HG02852 (cell line): ENCODE measurements around the gene MANF.
A peak's percentile ranks its signal among the peaks of the same experiment; 100 is the strongest.
"Not testable (repeated sequence)": the region's sequence is repeated elsewhere in the genome, so short reads cannot be mapped to it uniquely, and the experiment has no call there.

Experiments
- ATAC-seq: cut with Tn5 transposase; IDR thresholded peaks from one replicate; pipeline ENCODE4 v1.9.1; 2021; ENCODE audit warnings: mild to moderate bottlenecking, moderate library complexity; ENCODE audit not compliant: unreplicated experiment

The MANF gene

DNA sequence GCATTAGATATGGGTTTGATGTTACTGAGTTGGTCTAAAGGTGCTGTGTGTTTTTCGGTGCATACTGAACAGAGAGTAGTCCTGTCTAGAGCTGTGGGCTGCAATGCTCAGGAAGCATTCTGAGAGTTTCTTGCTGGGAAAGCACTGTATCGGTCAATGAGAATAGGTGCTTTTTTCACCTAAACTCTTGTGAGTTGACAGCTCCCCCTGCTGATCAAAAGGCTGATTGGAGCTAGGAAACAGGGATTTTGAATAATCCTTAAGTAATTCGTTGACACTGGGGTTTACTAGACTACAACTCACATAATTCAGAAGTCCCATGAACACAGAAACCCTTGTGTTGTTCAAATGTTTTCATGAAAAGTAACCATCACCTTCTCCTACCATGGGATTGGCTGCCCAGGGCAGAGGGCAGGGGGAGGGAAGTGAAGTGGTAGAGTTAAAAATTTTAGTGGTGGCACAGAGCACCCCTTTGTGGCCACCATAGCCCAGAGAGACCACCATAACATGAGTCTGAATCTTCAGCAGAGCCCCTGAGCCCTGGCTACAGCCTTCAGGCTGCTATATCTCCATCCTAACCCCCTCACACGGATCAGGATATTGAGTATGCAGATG, 13.0 kb upstream of the MANF start:
- no peak for ATAC-seq

DNA sequence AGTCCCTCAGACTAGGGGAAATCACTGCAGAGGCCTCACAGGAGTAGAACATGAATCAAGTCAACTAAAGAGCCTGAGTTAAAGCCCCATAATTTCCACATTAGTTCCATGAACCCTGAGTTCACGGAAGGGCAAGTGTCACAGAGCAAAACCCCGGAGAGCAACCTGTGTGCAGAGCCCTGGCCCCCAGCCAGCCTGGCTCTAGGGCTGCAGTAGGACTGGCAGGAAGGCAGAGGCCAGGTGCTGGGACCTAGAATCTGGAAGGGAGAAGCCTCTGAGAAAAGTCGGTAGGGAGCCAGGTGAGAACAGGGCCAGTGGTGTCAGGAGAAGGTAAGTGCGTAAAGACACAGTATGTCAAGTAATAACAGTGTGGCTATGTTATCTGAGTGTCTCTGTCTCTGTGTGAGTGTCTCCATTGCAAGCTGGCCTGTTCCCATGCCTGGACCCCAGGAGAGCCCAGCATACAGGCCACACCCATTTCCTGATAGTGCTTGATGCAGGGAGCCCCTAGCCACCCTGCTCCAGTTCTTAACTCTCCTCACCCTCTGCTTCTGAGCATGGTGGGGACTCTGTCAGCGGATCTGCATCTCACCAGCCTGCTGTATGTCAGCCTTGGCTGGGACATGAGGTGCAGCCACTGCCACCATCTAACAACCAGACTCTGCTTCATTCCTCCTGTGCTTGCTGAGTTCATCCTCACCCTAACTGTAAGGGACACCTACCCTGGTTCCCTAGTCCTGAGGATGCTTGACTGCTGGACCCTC, 11.3 kb upstream of the MANF start:
- ATAC-seq = no peak

DNA sequence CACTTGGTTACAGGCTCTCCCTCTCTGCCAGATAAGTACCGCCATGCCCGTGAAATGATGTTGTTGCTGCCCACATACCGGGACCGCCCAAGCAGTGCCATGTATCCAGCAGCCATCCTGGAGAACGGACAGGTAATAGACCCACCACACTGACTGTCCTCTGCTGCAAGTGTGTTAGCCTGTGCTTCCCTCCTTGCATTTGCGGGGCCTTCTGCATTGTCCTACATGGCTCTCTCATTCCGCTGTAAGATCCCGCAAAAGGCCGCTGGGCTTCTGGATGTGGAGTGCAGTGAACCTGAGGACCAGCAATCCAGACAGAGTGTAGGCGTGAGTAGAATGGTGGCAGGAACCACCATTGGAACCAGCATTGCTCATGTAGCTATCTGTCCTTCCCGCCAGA, 10.6 kb upstream of the MANF start:
- ATAC-seq = no peak

DNA sequence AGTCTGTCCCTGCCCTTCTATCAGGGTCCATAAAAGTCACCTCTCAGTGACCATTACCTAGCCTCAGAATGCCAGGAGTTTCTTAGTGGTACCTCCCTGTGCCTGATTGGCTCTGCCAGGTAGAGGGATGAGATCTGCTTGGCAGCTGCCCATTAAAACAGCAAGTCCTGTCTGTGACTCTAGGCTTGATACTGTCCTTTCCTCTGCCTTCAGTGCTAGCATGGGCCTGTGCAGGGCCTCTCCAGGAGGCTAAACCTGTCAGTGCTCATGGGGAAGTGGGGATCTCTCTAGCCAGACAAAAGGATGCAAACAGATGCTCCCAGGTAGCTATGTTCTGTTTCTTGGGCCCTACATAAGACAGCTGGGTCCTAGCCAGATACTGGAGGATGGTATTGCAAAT, 10.0 kb upstream of the MANF start:
- ATAC-seq = no peak

DNA sequence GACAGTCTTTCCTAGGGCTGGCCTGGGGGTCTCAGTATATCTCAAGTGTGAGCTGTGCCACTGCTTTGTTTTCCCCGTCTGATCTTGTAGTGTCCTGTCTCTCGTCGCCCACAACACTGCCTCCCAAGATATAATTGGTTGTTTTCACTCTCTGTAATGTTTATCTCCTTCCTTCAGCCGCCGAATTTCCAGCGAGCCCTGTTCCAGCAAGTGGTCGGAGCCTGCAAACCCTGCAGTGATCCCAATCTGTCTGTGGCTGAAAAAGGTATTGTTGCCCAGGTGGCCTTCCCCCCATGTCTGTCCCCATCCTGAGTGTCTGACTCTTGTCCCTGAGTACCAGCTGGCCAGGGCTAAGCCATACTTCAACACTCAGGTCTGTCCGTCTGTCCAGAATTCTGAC, 9.5 kb upstream of the MANF start:
- no peak for ATAC-seq

DNA sequence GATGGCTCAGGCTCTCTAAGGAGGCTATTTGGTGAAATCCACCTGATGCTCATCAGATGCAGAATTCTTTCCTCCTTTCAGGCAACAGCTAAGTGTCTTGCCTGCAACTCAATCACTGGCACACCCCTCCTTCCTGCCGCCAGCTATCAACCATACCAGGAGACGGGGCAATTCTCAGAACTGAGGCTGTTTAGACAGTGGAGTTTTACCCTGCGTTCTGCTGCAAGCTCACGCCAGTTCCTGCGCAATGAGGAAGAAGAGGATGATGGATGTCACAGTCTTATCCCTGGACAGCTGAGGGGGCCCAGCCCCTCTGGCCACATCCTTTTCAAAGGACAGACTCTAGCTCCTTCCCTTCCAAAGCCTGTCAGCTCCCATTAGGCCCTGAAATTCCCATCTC, 7.0 kb upstream of the MANF start:
- ATAC-seq = no peak

DNA sequence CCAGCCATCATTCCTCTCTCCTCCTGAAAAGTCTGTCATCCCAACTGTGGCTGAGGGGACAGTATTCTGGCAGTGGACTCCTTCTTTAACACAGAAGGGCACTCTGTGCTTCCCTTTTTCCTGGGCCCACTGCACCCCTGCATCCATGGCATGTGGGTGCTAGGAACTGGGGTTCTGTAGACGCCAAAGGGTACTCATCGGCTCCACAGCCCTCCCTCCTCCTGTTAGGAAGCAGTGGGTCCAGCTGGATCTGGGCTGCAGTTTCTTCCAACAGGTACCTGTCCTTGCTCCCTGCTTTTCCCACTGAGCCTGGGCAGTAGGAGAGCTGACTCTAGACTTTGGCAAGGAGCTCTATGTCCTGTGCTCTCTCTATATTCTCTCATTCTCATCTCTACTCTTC, 6.4 kb upstream of the MANF start:
- ATAC-seq = no peak

DNA sequence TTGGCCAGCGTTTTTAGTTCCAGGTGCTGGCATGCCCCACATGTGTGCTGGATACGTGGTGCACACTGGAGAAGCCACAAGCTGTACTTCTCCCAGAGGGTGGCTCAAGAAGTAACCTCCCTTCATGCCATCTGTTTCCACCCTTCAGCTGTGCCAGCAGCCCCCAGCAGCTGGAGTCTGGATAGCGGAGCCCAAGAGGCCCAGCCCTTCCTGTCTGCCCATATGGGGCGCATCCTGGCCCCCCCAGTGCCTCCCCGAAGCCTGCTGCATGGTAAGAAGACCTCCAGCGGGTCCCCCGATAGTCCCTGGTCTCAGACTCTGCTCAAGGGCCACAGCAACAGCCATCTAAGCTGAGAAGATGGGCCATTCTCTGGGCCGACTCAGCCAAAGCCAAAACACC, 5.8 kb upstream of the MANF start:
- ATAC-seq = no peak

DNA sequence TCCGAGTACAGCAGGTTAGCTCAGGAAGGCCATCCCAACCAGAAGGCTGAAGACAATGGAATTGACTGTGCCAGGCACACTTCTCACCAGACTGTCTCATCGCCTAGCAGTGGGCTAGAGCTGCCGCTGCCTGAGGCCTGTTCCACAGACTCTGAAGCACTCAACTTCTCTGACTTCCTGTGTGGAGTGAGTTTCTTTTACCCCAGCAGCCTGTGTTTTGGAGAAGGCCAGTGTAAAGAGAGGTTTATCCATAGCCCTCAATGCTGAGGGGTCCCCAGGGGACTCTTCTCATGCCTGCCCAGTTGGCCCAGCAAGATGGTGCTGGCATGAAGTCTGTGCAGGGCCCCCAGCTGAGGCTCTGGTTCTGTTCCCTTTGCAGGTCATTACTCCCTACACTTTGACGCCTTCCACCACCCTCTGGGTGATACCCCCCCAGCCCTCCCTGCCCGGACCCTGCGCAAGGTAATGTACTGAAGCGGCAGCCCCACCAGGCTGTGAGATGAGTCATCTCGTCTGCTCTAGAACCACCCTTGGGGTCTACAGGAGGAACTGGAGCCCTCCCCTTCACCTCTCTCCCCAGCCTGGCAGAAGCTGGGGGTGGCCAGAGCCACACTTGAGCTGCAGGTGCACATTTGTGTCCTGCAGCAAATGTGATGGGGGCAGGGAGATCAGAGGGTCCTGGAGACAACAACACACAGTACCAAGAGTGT, 5.2 kb upstream of the MANF start:
- ATAC-seq = no peak

DNA sequence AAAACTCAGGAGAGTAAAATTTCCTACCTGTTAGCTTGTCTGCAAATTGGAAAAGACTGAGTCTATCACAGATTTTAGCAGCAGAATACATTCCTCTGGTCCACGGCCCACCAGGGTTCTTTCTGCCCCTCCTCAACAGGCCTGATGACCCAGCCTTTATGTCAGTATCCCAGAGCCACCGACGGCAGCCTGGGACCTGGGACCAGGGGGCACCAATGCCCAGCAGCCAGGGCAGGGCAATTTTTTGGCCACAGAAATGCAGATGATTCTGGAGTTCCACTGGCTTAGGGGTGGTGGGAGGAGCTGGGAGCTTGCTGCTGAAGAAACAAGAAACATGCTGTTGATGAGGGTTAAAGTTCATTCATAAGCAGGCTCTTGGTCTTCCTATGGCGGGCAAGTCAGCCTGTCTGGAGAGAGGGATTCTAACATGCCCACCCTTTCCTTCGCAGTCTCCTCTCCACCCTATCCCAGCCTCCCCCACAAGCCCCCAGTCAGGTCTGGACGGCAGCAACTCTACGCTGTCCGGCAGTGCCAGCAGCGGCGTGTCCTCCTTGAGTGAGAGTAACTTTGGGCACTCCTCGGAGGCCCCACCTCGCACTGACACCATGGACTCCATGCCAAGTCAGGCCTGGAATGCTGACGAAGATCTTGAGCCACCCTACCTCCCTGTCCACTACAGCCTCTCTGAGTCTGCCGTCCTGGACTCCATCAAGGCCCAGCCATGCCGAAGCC, 4.3 kb upstream of the MANF start:
- ATAC-seq = no peak

DNA sequence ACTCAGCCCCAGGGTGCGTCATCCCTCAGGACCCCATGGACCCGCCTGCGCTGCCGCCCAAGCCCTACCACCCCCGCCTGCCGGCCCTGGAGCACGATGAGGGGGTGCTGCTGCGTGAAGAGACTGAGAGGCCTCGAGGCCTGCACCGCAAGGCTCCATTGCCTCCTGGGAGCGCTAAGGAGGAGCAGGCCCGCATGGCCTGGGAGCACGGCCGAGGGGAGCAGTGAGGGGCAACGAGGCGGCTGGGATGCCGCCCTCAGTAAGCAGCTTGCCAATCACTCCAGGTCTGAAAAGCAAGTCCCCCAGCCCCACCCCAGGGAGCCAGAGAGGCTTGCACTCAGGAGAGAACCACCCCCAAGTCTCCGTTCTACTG, 3.8 kb upstream of the MANF start:
- ATAC-seq = no peak

DNA sequence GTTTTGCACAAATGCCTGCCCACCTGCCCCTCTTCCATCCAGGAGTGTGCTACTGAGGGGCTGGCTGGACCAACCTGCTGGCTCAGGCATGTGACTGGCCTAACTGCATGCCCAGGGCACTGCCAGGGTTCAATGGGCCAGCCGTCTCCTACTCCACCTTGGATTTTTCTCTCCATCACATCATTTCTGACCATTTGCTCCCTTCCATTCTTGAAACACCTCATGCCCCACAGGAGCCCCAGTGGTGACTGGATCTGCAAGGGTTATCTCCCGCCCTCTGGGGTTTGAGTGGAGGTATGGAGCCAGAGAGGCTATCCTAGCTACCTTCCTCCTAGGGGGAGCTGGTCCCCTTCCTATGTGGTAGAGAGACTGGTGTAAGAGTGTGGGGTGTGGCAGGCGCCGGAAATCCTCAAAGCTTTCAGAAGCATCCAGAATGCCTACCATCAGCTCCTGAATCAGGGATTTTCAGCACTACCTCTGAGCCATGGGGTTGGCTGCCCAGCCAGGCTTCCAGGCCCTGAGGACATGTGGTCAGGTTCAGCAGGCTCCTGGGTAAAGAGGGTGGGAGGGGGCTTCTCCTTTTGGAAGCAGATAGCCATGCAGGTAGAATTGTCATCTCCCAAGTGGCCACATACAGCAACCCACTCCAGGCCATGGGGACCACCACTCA, 2.9 kb upstream of the MANF start:
- no peak for ATAC-seq

DNA sequence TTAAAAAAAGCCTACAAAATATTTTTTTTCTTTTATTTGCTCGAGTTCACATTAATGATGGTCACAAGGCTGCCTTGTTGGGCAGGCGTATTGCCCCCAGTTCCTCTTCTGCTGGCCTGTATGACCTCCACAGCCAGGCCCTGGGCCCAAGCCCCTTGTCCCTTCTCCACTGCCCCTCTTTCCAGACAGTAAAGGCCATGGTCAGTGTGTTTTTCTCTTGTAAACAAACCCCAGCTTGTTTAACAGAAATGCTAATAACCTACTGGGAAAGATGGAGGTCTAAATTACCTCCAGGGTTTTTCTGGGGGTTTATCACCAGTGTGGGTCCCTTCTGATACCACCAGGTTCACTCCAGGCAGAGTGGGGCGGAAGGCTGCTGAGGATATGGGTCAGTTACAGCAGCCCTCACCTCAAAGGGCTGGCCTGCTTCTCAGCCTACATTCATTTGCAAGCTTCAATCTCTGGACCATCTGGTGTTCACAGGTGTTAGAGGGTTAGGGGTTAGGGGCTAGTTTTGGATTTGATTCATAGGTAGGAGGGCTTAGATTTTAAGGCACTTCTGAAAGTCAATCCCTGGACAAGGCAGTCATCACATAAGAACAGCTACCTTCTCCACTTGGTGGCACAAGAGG, 2.0 kb upstream of the MANF start:
- ATAC-seq = no peak

DNA sequence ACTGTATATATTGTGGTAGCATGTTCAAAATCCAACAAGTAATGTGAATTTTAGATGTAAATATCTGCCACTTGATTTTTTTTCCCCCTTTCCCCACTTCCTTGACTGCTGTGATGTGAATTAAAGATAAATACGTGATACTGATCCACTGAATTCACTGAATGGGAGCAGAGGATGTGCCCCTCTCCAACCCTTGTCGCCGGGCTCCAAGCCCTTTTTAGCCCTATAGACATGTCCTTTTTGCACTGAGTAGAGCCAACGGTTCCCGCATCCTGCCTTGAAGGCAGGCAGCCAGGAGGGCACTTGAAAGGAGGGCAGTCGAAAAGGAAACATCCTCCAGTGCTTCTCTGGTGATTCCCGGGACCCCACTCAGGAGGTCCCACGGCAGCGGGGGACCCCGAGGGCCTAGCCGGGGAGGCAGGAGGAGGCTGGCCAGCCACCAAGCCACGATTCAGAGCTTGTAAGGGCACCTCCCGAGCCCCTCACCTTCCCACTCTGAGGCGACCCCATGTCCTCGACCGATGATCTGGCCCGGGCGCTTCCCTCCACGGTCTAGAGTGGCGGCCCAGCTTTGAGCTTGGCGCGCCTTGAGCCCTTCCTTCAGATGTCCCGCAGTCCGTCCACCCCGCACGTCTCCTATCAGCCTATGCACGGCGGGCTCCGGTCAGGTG, 901 bp upstream of the MANF start:
- peak; percentile 20 for ATAC-seq

DNA sequence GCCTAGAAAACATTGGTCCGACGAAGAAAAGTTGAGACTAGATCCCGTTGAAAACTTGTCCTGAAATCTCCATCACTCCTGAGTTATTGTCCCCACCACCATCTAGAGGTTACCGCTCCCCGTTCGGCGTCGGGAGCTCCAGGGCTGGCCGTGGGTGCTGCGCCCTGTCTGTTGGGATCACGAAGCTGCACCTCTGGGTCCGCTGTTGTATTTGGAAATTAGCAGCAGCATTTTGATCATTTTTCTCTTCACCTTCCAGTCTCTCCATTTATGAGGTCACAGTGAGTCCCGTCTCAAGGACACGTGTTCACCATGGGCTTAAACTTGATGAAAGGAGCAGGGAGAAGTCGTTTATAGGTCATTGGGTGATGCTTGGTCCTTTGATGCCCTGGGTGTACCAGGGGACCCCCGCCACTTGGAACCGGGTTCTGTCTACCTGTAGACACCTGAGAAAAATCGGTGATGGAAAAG, 565 bp downstream of the MANF start:
- no peak for ATAC-seq

DNA sequence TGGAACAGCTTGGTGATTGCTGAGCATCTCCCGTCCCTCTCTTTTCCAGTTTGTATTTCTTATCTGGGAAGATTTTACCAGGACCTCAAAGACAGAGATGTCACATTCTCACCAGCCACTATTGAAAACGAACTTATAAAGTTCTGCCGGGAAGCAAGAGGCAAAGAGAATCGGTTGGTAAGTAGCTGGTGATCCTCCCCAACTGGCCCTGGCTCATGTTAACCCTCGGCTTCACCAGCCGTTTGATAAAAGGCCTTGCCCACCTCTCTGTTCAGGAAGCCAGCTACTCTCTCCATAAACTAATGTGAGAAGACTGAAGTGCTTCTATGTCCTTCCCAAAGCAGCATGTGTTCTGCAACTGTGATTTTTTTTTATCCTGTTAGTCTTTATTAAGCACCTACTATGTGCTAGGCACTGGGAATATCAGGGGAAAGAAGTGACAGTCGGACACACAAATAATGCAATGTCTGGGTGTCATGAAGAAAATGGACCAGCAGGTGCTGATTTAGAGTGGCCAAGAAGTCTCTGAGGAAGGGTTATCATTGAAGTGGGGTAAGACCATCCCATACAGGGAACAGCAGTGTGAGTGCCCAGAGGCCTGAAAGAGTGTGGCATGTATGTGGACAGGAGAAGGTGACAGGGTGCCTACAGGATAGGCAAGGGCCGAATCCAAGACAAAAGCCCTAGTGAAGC, 1.2 kb downstream of the MANF start:
- ATAC-seq = no peak

DNA sequence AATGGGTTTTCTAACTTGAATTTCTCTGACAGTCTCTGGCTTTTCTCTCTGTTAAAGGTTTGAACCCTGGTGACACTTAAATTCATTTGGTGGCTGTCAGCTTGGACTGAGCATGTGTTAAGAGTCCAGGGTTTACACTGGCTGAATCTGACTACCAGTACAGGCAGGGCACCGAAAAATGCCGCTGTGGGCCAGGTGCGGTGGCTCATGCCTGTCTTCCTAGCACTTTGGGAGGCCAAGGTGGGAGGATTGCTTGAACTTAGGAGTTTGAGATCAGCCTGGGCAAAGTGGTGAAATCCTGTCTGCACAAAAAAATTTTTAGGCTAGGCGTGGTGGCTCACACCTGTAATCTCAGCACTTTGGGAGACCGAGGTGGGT, 1.8 kb downstream of the MANF start:
- no peak for ATAC-seq

DNA sequence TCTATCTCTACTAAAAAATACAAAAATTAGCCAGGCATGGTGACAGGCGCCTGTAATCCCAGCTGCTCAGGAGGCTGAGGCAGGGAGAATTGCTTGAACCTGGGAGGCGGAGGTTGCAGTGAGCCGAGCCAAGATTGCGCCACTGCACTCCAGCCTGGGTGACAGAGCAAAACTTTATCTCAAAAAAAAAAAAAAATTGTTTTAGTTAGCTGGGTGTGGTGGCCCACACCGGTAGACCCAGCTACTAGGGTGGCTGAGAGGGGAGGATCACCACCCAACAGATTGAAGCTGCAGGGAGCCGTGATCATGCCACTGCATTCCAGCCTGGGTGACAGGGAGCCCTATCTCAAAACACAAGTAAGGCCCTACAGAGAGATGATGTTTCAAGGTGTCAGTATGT, 2.2 kb downstream of the MANF start:
- ATAC-seq = not testable (repeated sequence)

DNA sequence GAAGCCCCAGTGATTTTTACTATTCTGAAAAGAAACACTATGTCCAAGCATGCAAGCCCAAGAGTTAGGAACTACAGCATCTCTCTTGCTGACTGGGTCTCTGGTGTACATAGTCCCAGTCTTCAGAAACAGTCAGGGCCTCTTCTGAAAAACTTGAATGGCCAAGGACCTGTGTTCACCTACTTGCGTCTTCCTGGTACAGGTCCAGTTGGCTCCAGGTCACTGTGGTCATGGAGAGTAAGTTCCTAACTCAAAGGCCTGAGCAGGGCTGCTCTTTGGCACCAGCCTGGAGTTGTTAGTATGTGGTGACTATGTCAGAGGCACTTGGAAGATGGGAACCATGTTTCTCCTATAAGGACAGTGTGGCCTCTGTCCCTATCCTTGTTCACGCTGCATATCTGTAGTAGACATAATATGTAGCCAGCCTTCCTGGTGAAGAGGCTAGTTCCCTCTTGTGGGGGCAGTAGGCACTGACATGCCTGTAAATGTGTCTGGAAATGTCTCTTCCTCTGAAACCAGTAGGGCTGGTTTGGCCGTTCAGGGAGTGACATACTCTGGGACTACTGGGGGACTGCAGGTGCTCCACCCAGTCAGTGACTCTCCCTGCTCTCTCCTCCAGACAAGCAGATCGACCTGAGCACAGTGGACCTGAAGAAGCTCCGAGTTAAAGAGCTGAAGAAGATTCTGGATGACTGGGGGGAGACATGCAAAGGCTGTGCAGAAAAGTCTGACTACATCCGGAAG, 3.4 kb downstream of the MANF start:
- ATAC-seq = no peak
